ENCODE data around the gene MTM1. TPM values are rescaled to one million over a fixed set of nuclear protein-coding genes. Genes with fewer than 3 reads are reported as not detected.

The MTM1 gene
- total RNA-seq, 1 donor from 2014 or later = 12.1 TPM

DNA sequence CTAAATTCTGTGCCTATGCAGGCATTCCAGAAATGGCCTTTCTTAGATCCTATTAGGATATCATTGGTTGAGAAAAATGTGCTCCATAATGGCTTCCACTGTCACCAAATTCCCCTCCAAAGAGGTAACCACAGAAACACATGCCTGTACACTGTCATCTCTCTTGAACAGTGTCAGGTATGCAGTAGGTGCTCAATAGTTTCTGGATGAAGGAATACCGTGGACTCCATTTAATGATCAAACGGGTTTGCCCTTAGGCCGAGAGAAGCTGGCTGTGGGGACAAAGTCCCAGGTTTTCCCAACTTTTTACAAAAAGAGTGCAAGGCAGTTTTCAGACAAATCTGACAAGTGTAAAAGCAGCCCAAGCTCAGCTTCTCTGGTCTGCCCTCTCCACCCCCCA, 16.5 kb upstream of the MTM1 start:
- DNase-seq (ENCODE audit: low spot score, unreplicated experiment) = no peak
- H3K9me3 Mint-ChIP-seq (ENCODE audit: low read depth) = peaks cover 8% of the 10 kb centered on the region
- no peak overlapping the region for H3K27ac Mint-ChIP-seq
- no peaks in the 10 kb centered on the region for H3K4me1 Mint-ChIP-seq (ENCODE audit: low read depth)
- H3K36me3 Mint-ChIP-seq (ENCODE audit: insufficient read depth) = no peaks in the 10 kb centered on the region
- H3K27me3 Mint-ChIP-seq = peaks cover 18% of the 10 kb centered on the region
- TF ChIP-seq, protein P1, sequence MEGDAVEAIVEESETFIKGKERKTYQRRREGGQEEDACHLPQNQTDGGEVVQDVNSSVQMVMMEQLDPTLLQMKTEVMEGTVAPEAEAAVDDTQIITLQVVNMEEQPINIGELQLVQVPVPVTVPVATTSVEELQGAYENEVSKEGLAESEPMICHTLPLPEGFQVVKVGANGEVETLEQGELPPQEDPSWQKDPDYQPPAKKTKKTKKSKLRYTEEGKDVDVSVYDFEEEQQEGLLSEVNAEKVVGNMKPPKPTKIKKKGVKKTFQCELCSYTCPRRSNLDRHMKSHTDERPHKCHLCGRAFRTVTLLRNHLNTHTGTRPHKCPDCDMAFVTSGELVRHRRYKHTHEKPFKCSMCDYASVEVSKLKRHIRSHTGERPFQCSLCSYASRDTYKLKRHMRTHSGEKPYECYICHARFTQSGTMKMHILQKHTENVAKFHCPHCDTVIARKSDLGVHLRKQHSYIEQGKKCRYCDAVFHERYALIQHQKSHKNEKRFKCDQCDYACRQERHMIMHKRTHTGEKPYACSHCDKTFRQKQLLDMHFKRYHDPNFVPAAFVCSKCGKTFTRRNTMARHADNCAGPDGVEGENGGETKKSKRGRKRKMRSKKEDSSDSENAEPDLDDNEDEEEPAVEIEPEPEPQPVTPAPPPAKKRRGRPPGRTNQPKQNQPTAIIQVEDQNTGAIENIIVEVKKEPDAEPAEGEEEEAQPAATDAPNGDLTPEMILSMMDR (IDR thresholded peaks at IDR 0.05; ENCODE audit: unreplicated experiment) = no peak
- no peak overlapping the region for H3K4me3 Mint-ChIP-seq (ENCODE audit: low read depth)

DNA sequence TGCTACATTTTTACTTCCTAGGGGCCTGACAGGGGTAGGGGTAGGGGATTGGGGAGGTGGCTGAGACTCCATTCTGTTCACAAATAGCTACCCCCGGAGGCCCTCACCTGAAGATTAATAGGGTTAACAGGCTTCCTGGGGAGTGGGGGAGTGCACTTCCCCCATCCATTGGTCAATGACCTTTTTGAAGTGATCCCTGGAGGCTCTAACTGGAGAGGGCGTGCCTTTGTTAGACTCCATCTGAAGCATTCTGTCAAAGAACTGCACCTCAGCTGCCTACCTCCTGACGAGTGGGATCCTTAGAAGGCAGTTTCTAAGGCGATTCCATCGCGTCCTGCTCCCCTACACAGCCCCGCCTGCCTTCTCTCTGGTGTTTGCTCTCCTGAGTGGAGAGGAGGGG, 10.0 kb upstream of the MTM1 start:
- H3K4me3 Mint-ChIP-seq (ENCODE audit: low read depth) = no peak overlapping the region
- no peaks in the 10 kb centered on the region for H3K4me1 Mint-ChIP-seq (ENCODE audit: low read depth)
- peaks cover 3% of the 10 kb centered on the region for H3K27me3 Mint-ChIP-seq
- DNase-seq (ENCODE audit: low spot score, unreplicated experiment) = no peak
- no peaks in the 10 kb centered on the region for H3K36me3 Mint-ChIP-seq (ENCODE audit: insufficient read depth)
- TF ChIP-seq, protein P1 (IDR thresholded peaks at IDR 0.05; ENCODE audit: unreplicated experiment) = no peak
- no peak overlapping the region for H3K27ac Mint-ChIP-seq
- H3K9me3 Mint-ChIP-seq (ENCODE audit: low read depth) = peaks cover 12% of the 10 kb centered on the region

DNA sequence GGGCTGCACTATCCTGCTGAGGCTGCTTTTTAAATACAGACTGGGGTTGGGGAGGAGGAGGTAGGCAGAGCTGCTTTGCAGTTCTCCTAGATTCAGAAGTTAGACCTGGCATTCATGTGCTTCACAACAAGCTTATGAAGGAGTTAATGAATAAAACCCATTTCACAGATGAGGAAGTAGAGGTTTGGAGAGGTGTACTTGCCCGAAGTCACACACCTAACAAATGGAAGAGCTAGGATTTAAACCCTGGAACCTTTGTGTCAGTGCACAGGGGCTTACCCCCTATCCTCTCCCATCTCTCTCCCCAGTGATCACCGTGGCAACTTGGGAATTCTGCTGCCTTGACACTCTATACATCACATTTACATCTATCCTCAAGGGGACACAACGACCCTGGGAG, 3.6 kb upstream of the MTM1 start:
- H3K36me3 Mint-ChIP-seq (ENCODE audit: insufficient read depth) = no peaks in the 10 kb centered on the region
- H3K4me1 Mint-ChIP-seq (ENCODE audit: low read depth) = peaks cover 2% of the 10 kb centered on the region
- H3K27ac Mint-ChIP-seq = no peak overlapping the region
- no peaks in the 10 kb centered on the region for H3K27me3 Mint-ChIP-seq
- peaks cover 7% of the 10 kb centered on the region for H3K9me3 Mint-ChIP-seq (ENCODE audit: low read depth)
- TF ChIP-seq, protein P1 (IDR thresholded peaks at IDR 0.05; ENCODE audit: unreplicated experiment) = no peak
- DNase-seq (ENCODE audit: low spot score, unreplicated experiment) = no peak
- H3K4me3 Mint-ChIP-seq (ENCODE audit: low read depth) = no peak overlapping the region

DNA sequence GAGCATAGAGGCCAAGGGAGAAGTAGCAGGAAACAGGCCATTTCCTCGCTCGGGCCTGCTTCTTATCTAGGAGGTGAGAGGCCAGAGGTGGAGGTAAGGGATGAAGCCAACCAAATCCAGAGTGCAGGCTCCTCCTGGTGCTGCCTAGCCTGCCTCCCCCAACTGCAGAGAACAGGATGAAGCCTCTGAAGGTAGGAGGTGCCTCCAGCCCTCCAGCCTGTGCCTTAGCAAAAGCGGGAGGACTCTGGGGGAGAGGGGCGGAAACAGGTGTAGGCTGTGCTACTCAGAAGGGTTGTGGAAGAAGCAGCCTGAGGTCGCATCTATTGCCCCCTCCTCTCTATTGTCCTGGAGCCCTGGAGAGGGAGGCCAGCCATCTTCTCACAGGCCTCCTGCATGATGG, 2.9 kb upstream of the MTM1 start:
- H3K9me3 Mint-ChIP-seq (ENCODE audit: low read depth) = peaks cover 7% of the 10 kb centered on the region
- DNase-seq (ENCODE audit: low spot score, unreplicated experiment) = no peak
- H3K27ac Mint-ChIP-seq = no peak overlapping the region
- H3K36me3 Mint-ChIP-seq (ENCODE audit: insufficient read depth) = no peaks in the 10 kb centered on the region
- H3K4me3 Mint-ChIP-seq (ENCODE audit: low read depth) = no peak overlapping the region
- no peaks in the 10 kb centered on the region for H3K27me3 Mint-ChIP-seq
- peaks cover 5% of the 10 kb centered on the region for H3K4me1 Mint-ChIP-seq (ENCODE audit: low read depth)
- TF ChIP-seq, protein P1 (IDR thresholded peaks at IDR 0.05; ENCODE audit: unreplicated experiment) = no peak

DNA sequence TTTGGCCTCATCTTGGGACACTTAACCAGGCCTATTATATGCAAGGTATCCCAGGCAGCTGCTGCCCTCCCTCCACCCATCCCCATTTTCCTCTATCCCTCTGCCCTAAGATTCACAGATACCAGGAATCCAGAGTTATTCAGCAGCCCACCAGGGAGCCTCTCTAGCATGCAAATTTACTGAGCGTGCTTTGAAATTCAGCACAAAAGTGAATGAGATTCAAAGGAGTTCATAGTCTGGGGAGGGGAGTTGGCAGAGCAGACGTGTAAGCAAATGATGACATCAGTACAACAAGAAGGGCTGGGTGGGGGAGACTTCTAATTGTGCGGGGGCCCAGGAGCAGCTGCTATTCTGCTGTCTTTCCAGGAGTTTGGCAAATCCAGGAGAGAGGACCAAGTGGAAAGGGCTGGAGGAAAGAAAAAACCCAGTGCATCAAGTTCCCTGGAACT, 1.7 kb upstream of the MTM1 start:
- Mint-ChIP-seq H3K27me3 (no peaks in the 10 kb centered on the region), H3K27ac (no peak overlapping the region), H3K4me3 (ENCODE audit: low read depth) (no peak overlapping the region), H3K36me3 (ENCODE audit: insufficient read depth) (no peaks in the 10 kb centered on the region), H3K9me3 (ENCODE audit: low read depth) (peaks cover 3% of the 10 kb centered on the region), H3K4me1 (ENCODE audit: low read depth) (peaks cover 8% of the 10 kb centered on the region)
- TF ChIP-seq, protein P1 (IDR thresholded peaks at IDR 0.05; ENCODE audit: unreplicated experiment) = no peak
- no peak for DNase-seq (ENCODE audit: low spot score, unreplicated experiment)
